Astrocyte of the cerebellum (primary cell): Measurements from ENCODE around the gene BAIAP2L1.

Experiments
- DNase-seq: peaks from one replicate; pipeline ENCODE4 v3.0.0-alpha.2; 2011; ENCODE audit warnings: low read depth
- H3K4me3 ChIP-seq: 2 replicates; pipeline ENCODE4 v1.5.1; 2011; ENCODE audit warnings: mild to moderate bottlenecking, low read depth, low read length, moderate library complexity
- CTCF ChIP-seq: IDR thresholded peaks from 2 replicates; pipeline ENCODE4 v1.5.1; 2012; ENCODE audit warnings: low read length, low read depth, moderate library complexity, mild to moderate bottlenecking; ENCODE audit errors: missing control alignments
- in situ Hi-C: cut with HindIII; loops from 2 replicates; pipeline ENCODE4 v1.10.0; 2017; ENCODE audit warnings: low sequenced_read_pairs

BAIAP2L1 gene

GRCh38 chr7:98248156-98248555, 152.7 kb downstream of the BAIAP2L1 start:
- DNase-seq, result no peak
- TF ChIP-seq CTCF, result no peak
- in situ Hi-C loops, result no loop called here
- H3K4me3 ChIP-seq, result no peak overlapping the region

GRCh38 chr7:98244871-98245270, 156.0 kb downstream of the BAIAP2L1 start:
- no peak for DNase-seq
- H3K4me3 ChIP-seq, result no peak overlapping the region
- in situ Hi-C loops, result no loop called here
- TF ChIP-seq CTCF, result no peak

- in situ Hi-C loops, result no loop called here
- TF ChIP-seq CTCF, result no peak
- no peak overlapping the region for H3K4me3 ChIP-seq
- no peak for DNase-seq
These were observed 158.0 kb downstream of the BAIAP2L1 start for GRCh38 chr7:98242934-98243333.

GRCh38 chr7:98242342-98242741, 158.5 kb downstream of the BAIAP2L1 start:
- TF ChIP-seq CTCF, result no peak
- no peak overlapping the region for H3K4me3 ChIP-seq
- in situ Hi-C loops, result no loop called here
- DNase-seq, result no peak

GRCh38 chr7:98241674-98242241, 159.1 kb downstream of the BAIAP2L1 start:
- no peak overlapping the region for H3K4me3 ChIP-seq
- no peak for DNase-seq
- in situ Hi-C loops, result no loop called here
- no peak for TF ChIP-seq CTCF
